ENCODE data around the gene MAP7D1.

- TF ChIP-seq GATA2 (CRISPR knock-in tag; IDR thresholded peaks at IDR 0.05) (no peak), YY1 (IDR thresholded peaks at IDR 0.05; ENCODE audit: low read depth) (no peak), NRF1 (IDR thresholded peaks at IDR 0.05; ENCODE audit: low read depth, low read length) (no peak)
Measured at GRCh38 chr1:36199934-36200741, 44.2 kb downstream of the MAP7D1 start.

All from SK-N-SH (cell line).